AG04450 (cell line): ENCODE results near the gene CDCP2. TPM values are rescaled to one million over a fixed set of nuclear protein-coding genes. Genes with fewer than 3 reads are reported as not detected.

Experiments used
- CTCF ChIA-PET: fragments of 300-600, 350-600 bp; formaldehyde crosslinking; extraction: SDS; loops from one replicate; lab custom pipeline; 2022; ENCODE audit warnings: antibody characterized with exemption, inconsistent platforms; lab: Charles Lee
- POLR2A ChIA-PET: fragments of 350-600 bp; formaldehyde crosslinking; extraction: SDS; loops from one replicate; lab custom pipeline; 2021; ENCODE audit warnings: antibody characterized with exemption, inconsistent platforms; lab: Yijun Ruan, JAX
- DNase-seq: peaks from one replicate; pipeline ENCODE4 v3.0.0-alpha.2; 2011; ENCODE audit warnings: low read depth, low spot score
- H3K27ac ChIP-seq: one replicate; pipeline ENCODE4 v1.5.1; 2012; ENCODE audit warnings: low read depth, low read length, control low read depth
- H3K27me3 ChIP-seq: one replicate; pipeline ENCODE4 v1.6.0; 2012; ENCODE audit warnings: low read length; ENCODE audit not compliant: control insufficient read depth, insufficient read depth
- H3K4me3 ChIP-seq: 2 replicates; pipeline ENCODE4 v1.5.1; 2011; ENCODE audit warnings: mild to moderate bottlenecking, low read depth, low read length, control low read depth
- H3K9me3 ChIP-seq: 2 replicates; pipeline ENCODE4 v1.5.1; 2012; ENCODE audit warnings: low read length; ENCODE audit not compliant: control insufficient read depth, insufficient read depth
- CTCF ChIP-seq: IDR thresholded peaks from 2 replicates; pipeline ENCODE4 v1.5.1; 2011; ENCODE audit warnings: low read depth, low read length, control low read depth, inconsistent platforms
- polyA plus RNA-seq: library from polyadenylated mRNA; depleted of rRNA; stranded (reverse); fragments of >200 nt; gene quantifications from 2 replicates; pipeline ENCODE4 v1.2.3, GENCODE V29; 2011

CDCP2 gene
- polyA plus RNA-seq, 1 experiment, result not detected

DNA sequence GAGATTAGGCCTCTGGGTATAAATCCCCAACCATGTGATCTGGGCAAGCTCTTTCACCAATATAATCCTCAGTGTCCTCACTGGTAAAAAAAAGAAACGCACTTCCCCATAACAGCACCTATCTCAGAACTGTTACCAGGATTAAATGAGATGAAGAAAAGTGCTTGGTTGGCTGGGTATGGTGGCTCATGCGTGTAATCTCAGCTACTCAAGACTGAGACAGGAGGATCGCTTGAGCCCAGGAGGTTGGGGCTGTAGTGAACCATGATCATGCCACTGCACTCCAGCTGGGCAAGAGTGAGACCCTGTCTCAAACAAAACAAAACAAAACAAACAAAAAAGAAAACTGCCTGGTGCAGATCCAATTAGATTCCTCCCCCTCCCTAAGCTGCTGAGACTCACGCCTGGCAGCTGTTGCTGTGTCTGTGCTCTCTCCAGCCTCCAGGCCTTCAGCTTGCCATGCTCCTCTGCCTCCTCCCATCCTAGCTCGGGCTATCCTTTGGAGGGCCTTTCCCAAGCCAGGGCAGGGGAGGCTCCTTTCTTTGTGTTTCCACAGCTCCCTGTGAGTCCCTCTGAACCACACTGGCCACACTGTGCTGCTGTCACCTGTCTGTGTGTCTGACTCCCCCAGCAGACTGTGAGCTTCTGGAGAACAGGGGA, 28.0 kb upstream of the CDCP2 start:
- ChIA-PET CTCF (interaction anchor here (0.5 to 1.8 kb wide), 4 partner anchors 8 to 311 kb away, joined by 3 to 11 read pairs (median 10); no protein-coding TSS in a partner anchor), POLR2A (no interaction called here)
- Histone ChIP-seq H3K9me3 (no peaks in the 10 kb centered on the region), H3K4me3 (no peak overlapping the region), H3K27me3 (no peaks in the 10 kb centered on the region), H3K27ac (no peak overlapping the region)
- TF ChIP-seq CTCF, result no peak
- no peak for DNase-seq

- CTCF ChIA-PET, result no interaction called here
These were observed 25.7 kb upstream of the CDCP2 start for GRCh38 chr1:54178296-54179070.

DNA sequence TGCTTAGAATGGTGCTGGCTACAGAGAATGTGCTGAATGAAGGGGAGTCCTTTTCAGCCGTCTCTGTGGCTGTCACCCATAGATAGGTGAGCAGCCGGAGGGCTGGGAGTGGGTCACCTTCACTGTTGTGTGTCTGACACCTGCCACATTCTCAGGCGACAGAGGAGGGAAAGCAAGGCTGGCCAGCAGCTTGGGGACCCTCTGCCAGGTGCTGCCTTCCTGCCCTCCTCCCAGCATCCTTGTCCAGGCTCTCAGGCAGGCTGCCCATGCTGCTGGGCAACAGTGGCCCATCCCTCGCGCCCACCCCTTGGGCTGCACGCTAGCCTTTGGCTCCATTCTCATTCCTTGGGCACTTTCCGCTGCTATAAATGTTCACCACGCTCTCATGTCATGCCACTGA, 24.9 kb upstream of the CDCP2 start:
- no peak overlapping the region for H3K4me3 ChIP-seq
- H3K27ac ChIP-seq, result no peak overlapping the region
- CTCF ChIA-PET, result no interaction called here
- no peak for TF ChIP-seq CTCF
- no peaks in the 10 kb centered on the region for H3K9me3 ChIP-seq
- no peaks in the 10 kb centered on the region for H3K27me3 ChIP-seq
- POLR2A ChIA-PET, result no interaction called here
- no peak for DNase-seq

More at GRCh38 chr1:54178296-54179070, 25.7 kb upstream of the CDCP2 start:
- DNase-seq, result no peak
- no peak overlapping the region for H3K27ac ChIP-seq
- H3K4me3 ChIP-seq, result no peak overlapping the region
- H3K27me3 ChIP-seq, result no peaks in the 10 kb centered on the region
- TF ChIP-seq CTCF, result no peak
- H3K9me3 ChIP-seq, result no peaks in the 10 kb centered on the region
- POLR2A ChIA-PET, result interaction anchor here (0.6 kb wide), 1 partner anchor 997 kb away, joined by 3 read pairs; no protein-coding TSS in a partner anchor

- Histone ChIP-seq H3K4me3 (no peak overlapping the region), H3K27me3 (no peaks in the 10 kb centered on the region), H3K27ac (no peak overlapping the region), H3K9me3 (no peaks in the 10 kb centered on the region)
- DNase-seq, result no peak
- CTCF ChIA-PET, result no interaction called here
- TF ChIP-seq CTCF, result no peak
- POLR2A ChIA-PET, result no interaction called here
These were observed 24.0 kb upstream of the CDCP2 start for GRCh38 chr1:54176621-54177327.
